Motor neuron (in vitro differentiated cells): ENCODE results near the gene C11orf86. TPM values are rescaled to one million over a fixed set of nuclear protein-coding genes. Genes with fewer than 3 reads are reported as not detected.

Experiments
- ATAC-seq, 8 experiments: fragments of 200-7000 bp; cut with Tn5 transposase; replicated peaks in 6 of 8; 2 replicates each; pipeline ENCODE4 v1.8.0; 2021; ENCODE audit warnings: mild to moderate bottlenecking in 8 of 8, moderate library complexity in 8 of 8
- H3K27ac ChIP-seq, 2 donors: fragments of 250-450 bp; sonication (Bioruptor Pico); 2 replicates each; pipeline ENCODE4 v1.9.0; 2021; ENCODE audit warnings: antibody characterized with exemption in 2 of 2, mild to moderate bottlenecking in 2 of 2, moderate library complexity in 1 of 2
- H3K4me1 ChIP-seq, 2 donors: fragments of 250-450 bp; sonication (Bioruptor Pico); replicated peaks in 1 of 2; 2 replicates each; pipeline ENCODE4 v1.6.1; 2021; ENCODE audit warnings: antibody characterized with exemption in 2 of 2, mild to moderate bottlenecking in 2 of 2, moderate library complexity in 1 of 2
- H3K4me3 ChIP-seq, 5 donors: fragments of 250-450 bp; sonication (Bioruptor Pico); 2 replicates each; pipeline ENCODE4 v1.9.0; 2021; ENCODE audit warnings: antibody characterized with exemption in 5 of 5, mild to moderate bottlenecking in 5 of 5, moderate library complexity in 4 of 5
- WGBS, 10 experiments: fragments of 450-650 bp; shearing (Covaris generic); methylation state at CpG; one replicate each; pipeline ENCODE4 v1.0.0; 2022; 5-methylcytosine and 5-hydroxymethylcytosine counted together
- in situ Hi-C, 9 experiments: fragments of 400-800 bp; cut with MboI; loops; one replicate each; pipeline ENCODE4 v1.15.0; 2021; ENCODE audit warnings: low sequenced_read_pairs in 9 of 9, low pct_unique_long_range_greater_than_20kb in 2 of 9; ENCODE audit not compliant: unreplicated experiment in 9 of 9
- total RNA-seq, 8 experiments: library from RNA; unstranded; fragments of 300-600 nt; gene quantifications; 2 replicates each; pipeline versions ENCODE4 v1.2.3 to v1.2.4, GENCODE V29; 2022

The C11orf86 gene
- total RNA-seq, 8 experiments from 2014 or later, result not detected

GRCh38 chr11:67024410-67024809 is 49.3 kb downstream of the C11orf86 start:
- in situ Hi-C loops, result no loop called here
- ATAC-seq, result no peak
- no peak overlapping the region for H3K27ac ChIP-seq
- H3K4me1 ChIP-seq, result peaks cover 0 to 4% of the 10 kb centered on the region in 2 donors
- H3K4me3 ChIP-seq, result no peak overlapping the region
- WGBS, 10 experiments, result 40 to 100% (median 93%) methylated on average over 1 to 2 of the region's 5 CpGs; no CpG with 5 or more reads in 5 of the 10 experiments

GRCh38 chr11:67024966-67025365 is 49.9 kb downstream of the C11orf86 start:
- H3K4me1 ChIP-seq, result peaks cover 0 to 4% of the 10 kb centered on the region in 2 donors
- in situ Hi-C loops, result no loop called here
- H3K4me3 ChIP-seq, result no peak overlapping the region
- WGBS, 10 experiments, result 40 to 86% (median 70%) methylated on average over 1 of the region's 1 CpG; no CpG with 5 or more reads in 6 of the 10 experiments
- no peak for ATAC-seq
- no peak overlapping the region for H3K27ac ChIP-seq

- in situ Hi-C loops, result no loop called here
- no peak overlapping the region for H3K4me3 ChIP-seq
- 40 to 96% (median 80%) methylated on average over 1 to 5 of the region's 8 CpGs; no CpG with 5 or more reads in 4 of the 10 experiments for WGBS, 10 experiments
- H3K4me1 ChIP-seq, result peaks cover 0 to 4% of the 10 kb centered on the region in 2 donors
- H3K27ac ChIP-seq, result no peak overlapping the region
- ATAC-seq, result no peak
These were observed 50.6 kb downstream of the C11orf86 start for GRCh38 chr11:67025750-67026149.

Other genes starting within 250 kb of the C11orf86 start
- 10 to 100 TPM in 7 of 8 experiments, 1 to 10 TPM in 1; 2.4 to 99.4 (median 62.6) TPM for gene SPTBN2, start 246.1 kb upstream of the C11orf86 start, total RNA-seq
- gene RCE1, start 131.9 kb upstream of the C11orf86 start, total RNA-seq, result 10 to 100 TPM; 11.4 to 21.6 (median 15.4) TPM
- 10 to 100 TPM in 7 of 8 experiments, 1 to 10 TPM in 1; 7.7 to 45.9 (median 34.0) TPM for gene LRFN4, start 118.2 kb upstream of the C11orf86 start, total RNA-seq
- 10 to 100 TPM in 7 of 8 experiments, 1 to 10 TPM in 1; 8.7 to 31.9 (median 20.0) TPM for gene PC, start 16.9 kb upstream of the C11orf86 start, total RNA-seq
- gene SYT12, start 47.8 kb downstream of the C11orf86 start, total RNA-seq, result 1 to 10 TPM in 5 of 8 experiments, under 1 TPM in 3; 0.40 to 4.8 (median 2.0) TPM
- 10 to 100 TPM in 1 of 8 experiments, 1 to 10 TPM in 1, under 1 TPM in 2, not detected in 4; 0.24 to 10.1 (median 1.2) TPM for gene RHOD, start 81.5 kb downstream of the C11orf86 start, total RNA-seq
- 10 to 100 TPM; 20.5 to 83.0 (median 33.9) TPM for gene KDM2A, start 144.0 kb downstream of the C11orf86 start, total RNA-seq